ENCODE measurements around the gene SLC35G2.
A peak's percentile ranks its signal among the peaks of the same experiment; 100 is the strongest.
"Not testable (repeated sequence)": the region's sequence is repeated elsewhere in the genome, so short reads cannot be mapped to it uniquely, and the experiment has no call there.

SLC35G2 gene

GRCh38 chr3:136818769-136819391 is at the start of gene SLC35G2:
SLC35G2 (plus strand) TSS chr3:136819126; CDS start chr3:136854461, 35,335 bp downstream.
- DNase-seq, result peak; percentile 74

DNA sequence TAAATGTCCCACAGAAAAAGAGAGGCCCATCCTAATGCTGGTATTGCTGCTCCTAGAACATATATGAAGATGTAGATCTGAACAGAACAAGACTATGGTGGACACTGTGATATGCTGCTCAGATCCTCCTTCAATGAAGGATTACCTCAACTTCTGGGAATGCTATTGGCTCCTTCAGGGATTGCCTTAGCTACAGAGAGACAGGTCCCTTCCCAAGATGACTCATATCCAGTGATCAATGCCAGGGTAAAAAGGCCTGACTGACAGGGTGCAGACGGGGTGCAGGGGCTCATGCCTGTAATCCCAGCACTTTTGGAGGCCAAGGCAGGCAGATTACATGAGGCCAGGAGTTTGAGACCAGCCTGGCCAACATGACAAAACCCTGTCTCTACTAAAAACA is 46.2 kb upstream of the SLC35G2 start:
- no peak for DNase-seq

- no peak for DNase-seq
These were observed 40.1 kb upstream of the SLC35G2 start for GRCh38 chr3:136778865-136779264.

DNA sequence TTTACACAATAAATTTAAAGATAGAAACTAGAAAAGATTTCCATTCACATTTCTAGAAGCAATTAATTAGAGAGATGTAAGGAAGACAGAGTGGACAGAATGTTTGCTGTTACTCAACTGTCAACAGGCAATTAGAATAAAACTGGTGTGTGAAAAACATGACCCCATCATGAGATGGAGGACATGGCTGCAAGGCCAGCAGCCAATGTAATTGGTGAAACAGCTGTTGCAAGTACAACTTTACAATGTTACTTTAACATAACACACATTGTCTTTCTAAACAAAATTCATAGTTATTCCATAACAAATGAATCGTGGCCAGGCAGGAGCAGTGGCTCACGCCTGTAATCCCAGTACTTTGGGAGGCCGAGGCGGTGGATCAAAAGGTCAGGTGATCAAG is 38.2 kb upstream of the SLC35G2 start:
- DNase-seq, result no peak

GRCh38 chr3:136783708-136784191 is 35.2 kb upstream of the SLC35G2 start:
- no peak for DNase-seq

DNA sequence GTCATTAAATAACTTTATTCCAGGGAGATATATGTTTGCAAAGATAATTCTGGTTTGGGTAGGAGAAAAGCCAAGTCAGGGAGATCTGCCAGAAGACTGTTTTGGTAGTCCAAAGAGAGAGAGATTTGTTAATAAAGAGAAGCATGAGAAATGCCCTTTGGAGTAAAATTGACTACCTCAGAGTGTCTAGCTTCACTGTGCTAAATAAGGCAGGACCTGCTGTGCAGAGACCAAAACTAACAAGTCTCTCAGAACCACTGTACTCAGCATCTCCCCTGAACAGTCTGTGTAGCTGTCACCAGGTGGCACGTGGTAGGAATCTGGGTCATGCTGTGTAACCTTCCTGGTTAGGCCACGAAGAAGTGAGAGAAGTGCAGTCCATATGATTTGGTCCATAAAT is 31.6 kb upstream of the SLC35G2 start:
- peak; percentile 65 for DNase-seq

DNA sequence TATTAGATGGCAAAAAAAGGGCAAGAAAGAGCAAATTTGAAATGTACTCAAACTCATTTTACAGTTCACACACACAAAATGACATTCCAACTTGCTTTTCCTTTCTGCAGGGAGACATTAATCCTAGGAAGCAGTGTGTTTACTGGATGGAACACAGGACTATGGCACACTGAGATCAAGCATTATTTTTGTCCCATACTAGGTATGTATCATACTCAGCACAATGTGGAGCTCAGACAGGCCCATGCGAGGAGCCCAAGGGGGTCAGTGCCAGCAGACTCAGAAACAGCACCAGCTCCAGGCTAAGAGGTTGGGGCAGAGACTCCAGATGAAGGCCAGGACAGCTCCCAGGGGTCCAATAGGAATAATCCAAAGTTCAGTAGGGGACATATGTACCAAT is 30.8 kb upstream of the SLC35G2 start:
- no peak for DNase-seq

- DNase-seq, result no peak
These were observed 28.9 kb upstream of the SLC35G2 start for GRCh38 chr3:136789976-136790375.

DNA sequence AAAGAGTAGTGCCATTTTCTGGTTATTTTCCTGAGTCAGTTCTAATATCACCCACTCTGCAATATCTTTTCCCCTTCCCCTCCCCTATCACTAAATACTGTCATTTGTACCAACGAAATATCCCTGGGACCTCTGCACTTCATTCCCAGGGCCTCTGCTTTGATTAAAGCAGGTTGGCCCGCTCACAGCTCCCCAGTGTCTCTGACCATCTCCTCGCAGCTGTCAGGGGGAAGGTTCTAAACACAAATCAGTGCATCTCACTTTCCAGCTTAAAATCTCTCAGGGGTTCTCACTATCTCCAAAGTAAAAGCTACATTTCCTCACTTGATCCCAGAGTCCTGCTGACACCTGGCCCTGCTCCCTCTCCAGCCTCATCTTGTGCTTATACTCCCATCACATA is 28.1 kb upstream of the SLC35G2 start:
- DNase-seq, result no peak

DNA sequence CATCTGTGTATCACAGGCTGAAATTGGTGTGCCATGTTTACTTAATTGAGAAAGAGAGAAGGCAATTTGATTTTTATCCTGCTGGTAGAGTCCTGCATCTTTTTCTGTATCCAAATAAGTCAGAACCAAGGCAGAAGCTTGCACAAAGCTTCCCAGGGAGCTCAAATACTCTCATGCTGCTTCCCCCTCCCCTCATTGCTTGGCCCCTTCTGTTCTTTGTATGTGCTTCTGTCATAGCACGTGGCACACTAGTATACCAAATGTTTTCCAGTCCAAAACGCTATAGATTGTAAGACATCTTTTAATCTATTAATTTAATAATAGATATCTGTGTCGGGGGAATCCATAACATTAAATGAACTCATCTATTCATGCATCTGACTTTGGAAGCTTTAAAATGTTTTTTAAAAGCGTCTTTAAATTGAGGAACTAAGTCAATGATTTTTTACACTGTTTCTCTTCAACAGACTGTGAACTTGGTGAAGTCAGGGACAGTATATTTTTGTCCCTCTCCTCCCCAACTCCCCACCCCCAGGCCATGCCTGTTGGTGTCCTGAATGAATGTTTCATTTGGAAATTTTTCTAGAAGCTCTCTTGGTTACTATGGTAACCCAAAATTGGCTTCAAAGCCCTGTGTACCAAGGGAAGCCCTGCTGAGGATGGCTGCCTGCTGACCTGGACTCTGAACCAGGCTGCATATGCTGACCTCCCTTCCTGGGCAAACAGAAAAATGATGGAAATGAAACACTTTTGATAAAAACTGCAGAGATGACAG is 26.2 kb upstream of the SLC35G2 start:
- DNase-seq, result no peak

DNA sequence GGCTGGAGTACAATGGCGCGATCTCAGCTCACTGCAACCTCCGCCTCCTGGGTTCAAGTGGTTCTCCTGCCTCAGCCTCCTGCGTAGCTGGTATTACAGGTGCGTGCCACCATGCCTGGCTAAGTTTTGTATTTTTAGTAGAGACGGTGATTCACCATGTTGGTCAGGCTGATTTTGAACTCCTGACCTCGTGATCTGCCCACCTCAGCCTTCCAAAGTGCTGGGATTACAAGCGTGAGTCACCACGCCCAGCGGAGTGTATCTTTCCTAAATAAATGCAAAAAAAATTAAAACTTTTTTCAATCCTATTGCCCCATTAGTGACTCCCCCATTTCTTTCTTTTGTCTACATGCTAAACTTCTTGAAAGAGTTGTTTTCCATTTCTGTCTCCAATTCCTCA is 17.8 kb upstream of the SLC35G2 start:
- not testable (repeated sequence) for DNase-seq

DNA sequence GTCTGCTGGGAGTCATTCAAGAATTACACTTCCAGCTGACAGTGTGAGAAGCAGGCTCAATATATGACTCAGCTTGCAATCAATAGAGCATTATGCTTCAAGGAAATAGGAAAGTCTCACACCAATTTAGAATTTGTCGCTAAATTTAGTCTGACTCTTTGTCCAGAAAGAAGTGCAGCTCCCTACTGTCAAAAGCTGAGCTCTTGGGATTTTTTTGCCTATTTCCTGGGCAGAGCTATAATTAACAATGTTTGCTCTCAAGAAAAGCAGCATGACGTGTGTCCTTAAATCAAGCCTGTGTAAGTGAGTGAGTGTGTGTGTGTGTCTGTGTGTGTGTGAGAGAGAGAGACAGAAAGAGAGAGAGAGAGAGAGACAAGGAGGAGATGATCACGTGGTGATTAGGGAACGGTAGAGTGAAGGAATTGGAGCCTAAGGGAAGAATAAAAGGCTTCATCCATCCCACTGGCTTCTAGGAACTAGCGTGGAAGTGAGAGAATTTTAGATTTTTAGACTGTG is 16.4 kb upstream of the SLC35G2 start:
- no peak for DNase-seq

- no peak for DNase-seq
These were observed 14.8 kb upstream of the SLC35G2 start for GRCh38 chr3:136804141-136804540.

DNA sequence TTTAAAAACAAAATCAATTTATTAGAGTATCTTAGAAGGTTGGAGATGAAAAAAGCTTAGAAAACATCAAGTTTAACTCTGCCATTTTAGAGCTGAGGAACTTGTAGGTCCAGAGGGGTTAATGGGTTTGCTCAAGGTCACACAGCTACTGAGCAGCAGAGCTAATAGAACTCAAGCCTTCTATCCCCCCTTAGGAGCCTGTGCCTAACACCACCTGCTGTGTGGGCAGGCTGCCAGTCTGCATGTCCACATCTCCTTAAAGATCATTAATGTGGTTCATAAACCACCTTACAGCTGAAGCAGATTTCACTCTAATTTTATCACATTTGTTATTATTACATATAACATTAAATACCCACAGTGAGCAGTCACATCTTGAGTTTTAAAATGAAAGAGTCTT is 14.1 kb upstream of the SLC35G2 start:
- DNase-seq, result no peak

DNA sequence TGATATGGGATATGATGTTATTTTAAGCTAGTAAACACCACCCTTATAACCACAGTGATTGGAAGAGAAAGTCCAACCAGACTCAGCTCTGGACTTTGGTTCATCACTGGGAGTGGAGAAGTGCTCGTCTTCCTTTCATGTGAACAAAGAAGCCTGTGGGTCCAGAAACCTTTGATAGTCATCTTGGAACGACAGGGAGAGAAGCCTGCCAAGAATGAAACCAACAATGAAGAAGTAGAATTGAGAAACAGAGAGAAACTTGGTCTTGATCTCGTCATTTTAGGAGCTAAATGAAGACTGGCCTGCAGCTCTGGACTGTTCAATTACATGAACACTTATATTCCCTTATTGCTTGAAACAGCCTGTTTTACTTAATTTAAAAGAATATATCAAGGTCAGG is 13.1 kb upstream of the SLC35G2 start:
- DNase-seq, result no peak

DNA sequence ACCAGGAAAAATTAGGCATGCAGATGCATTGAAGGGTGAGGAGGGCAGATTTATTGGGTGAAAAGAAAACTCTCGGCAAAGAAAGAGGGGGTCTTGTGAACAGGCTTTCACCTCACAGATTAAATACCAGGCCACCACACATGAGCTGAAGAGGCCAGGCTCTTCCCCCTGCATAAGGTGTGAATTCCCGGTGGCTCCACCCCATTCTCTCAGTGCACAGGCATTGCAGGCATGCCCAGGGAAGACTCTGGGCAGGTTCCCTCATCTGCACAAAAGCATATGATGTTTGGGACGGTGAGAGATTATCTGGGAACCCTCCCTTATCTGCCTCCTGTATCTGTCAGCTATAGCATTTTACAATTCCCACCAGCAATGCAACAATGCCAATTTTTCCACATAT is 7.2 kb upstream of the SLC35G2 start:
- DNase-seq, result no peak

DNA sequence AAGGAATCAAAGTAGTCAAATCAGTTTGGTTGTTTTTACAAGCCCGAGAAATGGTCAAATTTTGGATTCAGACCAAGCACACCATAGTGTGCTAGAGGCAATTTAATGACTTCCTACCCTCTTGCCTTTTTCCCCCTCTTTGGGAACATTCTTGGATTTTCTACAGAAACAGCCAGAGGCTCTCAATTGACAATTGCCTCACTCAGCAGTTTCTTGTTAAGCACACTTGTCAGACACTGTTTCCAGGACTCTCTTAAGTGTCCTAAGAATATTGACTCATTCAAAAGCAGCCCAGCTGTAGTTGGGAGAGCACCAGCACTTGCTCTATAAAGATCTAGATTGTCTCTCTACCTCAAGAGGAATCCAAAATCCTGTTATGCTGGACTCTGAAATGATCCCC is 1.5 kb upstream of the SLC35G2 start:
- no peak for DNase-seq

- peak; percentile 68 for DNase-seq
These were observed 646 bp upstream of the SLC35G2 start for GRCh38 chr3:136818191-136818768.

GRCh38 chr3:136819392-136819730 is 435 bp downstream of the SLC35G2 start:
- DNase-seq, result no peak

DNA sequence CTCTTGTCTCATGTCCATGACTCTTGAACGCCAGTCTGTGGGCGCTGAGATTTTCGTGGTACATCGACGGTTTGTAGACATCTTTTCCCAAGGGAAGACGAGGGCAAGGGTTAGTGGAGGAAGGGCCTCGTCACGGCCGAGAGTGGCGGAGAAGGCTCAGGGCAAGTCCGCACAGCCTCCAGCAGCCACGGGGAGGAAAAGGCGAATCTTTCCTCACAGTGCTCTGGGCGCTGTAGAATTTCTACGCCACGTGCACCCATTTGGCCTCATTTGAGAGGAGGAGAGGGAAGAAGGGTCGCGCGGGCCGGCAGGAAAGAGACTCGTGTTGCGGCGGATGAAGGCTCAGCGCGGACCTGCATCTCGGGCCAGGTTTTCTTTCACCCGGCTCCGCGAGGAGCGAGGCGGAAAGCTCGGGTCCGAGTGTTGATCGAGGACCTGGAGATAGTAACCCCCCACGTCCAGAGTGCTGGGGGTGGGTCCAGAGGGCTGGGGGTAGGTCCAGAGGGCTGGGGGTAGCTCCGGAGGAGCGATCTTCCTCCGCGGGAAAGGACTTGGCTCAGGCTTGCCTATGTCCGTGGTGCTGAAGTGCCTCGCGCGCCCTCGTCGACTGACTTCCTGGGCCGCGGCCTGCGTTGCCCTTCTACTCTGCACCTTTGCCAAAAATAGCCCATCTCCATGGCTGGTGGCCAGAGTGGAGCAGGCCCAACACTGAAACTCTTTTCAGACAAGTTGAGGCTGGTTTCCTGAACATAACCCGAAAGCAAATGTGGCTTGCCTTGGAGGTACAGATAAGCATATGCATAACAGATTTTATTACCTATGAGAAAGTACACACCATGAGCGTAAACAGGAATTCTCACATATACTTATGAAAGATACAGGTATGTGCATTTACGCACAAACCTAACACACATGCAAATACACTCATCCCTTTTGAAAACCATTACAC is 1.1 kb downstream of the SLC35G2 start:
- peak; percentile 74 for DNase-seq

- DNase-seq, result no peak
These were observed 12.5 kb downstream of the SLC35G2 start for GRCh38 chr3:136831461-136831860.

GRCh38 chr3:136835089-136835812 is 16.3 kb downstream of the SLC35G2 start:
- DNase-seq, result no peak
